SHP77 treated with DMSO at 0.1 percent for 48 hours (cell line): ENCODE results near the gene MAP7D2.

Experiments used
- DNase-seq: peaks from one replicate; lab custom pipeline; 2025; lab: John Stamatoyannopoulos, UW

MAP7D2 gene

GRCh38 chrX:19966056-19966455, 150.7 kb downstream of the MAP7D2 start:
- DNase-seq = no peak

- DNase-seq = no peak
These were observed 152.5 kb downstream of the MAP7D2 start for GRCh38 chrX:19964017-19964710.

GRCh38 chrX:19960913-19961312, 155.8 kb downstream of the MAP7D2 start:
- DNase-seq = no peak

- DNase-seq = no peak
These were observed 157.9 kb downstream of the MAP7D2 start for GRCh38 chrX:19958552-19959486.

- no peak for DNase-seq
These were observed 159.8 kb downstream of the MAP7D2 start for GRCh38 chrX:19956923-19957322.
